ENCODE measurements around the gene GPATCH1. TPM values are rescaled to one million over a fixed set of nuclear protein-coding genes. Genes with fewer than 3 reads are reported as not detected.
"Not testable (repeated sequence)": the region's sequence is repeated elsewhere in the genome, so short reads cannot be mapped to it uniquely, and the experiment has no call there.

Gene GPATCH1
- total and polyA plus RNA-seq, 10 of the 15 experiments (the other 5 are each of a cell fraction or from before 2014, with no cell fraction given): 4.5 to 9.6 (median 7.2) TPM

GRCh38 chr19:33163481-33163880, 82.5 kb downstream of the GPATCH1 start (continued):
- TF ChIP-seq JUNB (IDR thresholded peaks at IDR 0.05) (no peak), NR2C1 (IDR thresholded peaks at IDR 0.05) (no peak), RB1 (IDR thresholded peaks at IDR 0.05; ENCODE audit: borderline replicate concordance) (no peak), FOXM1 (IDR thresholded peaks at IDR 0.05; ENCODE audit: low read depth, low read length) (no peak), EP300 (IDR thresholded peaks at IDR 0.05; ENCODE audit: borderline replicate concordance in 1 of 2, control insufficient read depth in 1 of 2, low read depth in 2 of 2, low read length in 2 of 2) (no peak), SMARCA5 (IDR thresholded peaks at IDR 0.05) (no peak), MLLT1 (IDR thresholded peaks at IDR 0.05) (no peak), ZNF687 (IDR thresholded peaks at IDR 0.05) (no peak)

GRCh38 chr19:33166037-33166436, 85.1 kb downstream of the GPATCH1 start:
- BruUV-seq (replicated peaks); SMC1A ChIA-PET (ENCODE audit: uncharacterized antibody, unreplicated experiment); H3K79me2 ChIP-seq (ENCODE audit: control insufficient read depth, insufficient read depth, low read length); H3K36me3 ChIP-seq (ENCODE audit: control insufficient read depth in 2 of 2, insufficient read depth in 2 of 2, low read length in 1 of 2); H4K20me1 ChIP-seq (ENCODE audit: control insufficient read depth, insufficient read depth); ATAC-seq; H3K27me3 ChIP-seq (replicated peaks in 1 of 2; ENCODE audit: control insufficient read depth in 2 of 2, insufficient read depth in 2 of 2, low read length in 1 of 2); H2AFZ ChIP-seq (ENCODE audit: control insufficient read depth, low read depth, low read length); H3K4me1 ChIP-seq (ENCODE audit: control insufficient read depth, insufficient read depth, low read length); H3K4me3 ChIP-seq; H3K9ac ChIP-seq (ENCODE audit: control insufficient read depth, insufficient read depth, low read length); H3K9me3 ChIP-seq (replicated peaks; ENCODE audit: control insufficient read depth, insufficient read depth, low read length); H3K27ac ChIP-seq (ENCODE audit: control insufficient read depth, insufficient read depth); in situ Hi-C loops (cut with MboI); intact Hi-C loops (cut with micrococcal nuclease; ENCODE audit: unreplicated experiment); FAIRE-seq; H3K4me2 ChIP-seq (ENCODE audit: control insufficient read depth, insufficient read depth); DNase-seq (ENCODE audit: low read depth, low spot score): not testable (repeated sequence)
- POLR2A ChIA-PET: interaction anchor here (0.6 kb wide), 1 partner anchor 858 kb away, joined by 4 read pairs; no protein-coding TSS in a partner anchor
- RAD21 ChIA-PET (ENCODE audit: unreplicated experiment): interaction anchor here (0.6 kb wide), 1 partner anchor 1277 kb away, joined by 3 read pairs; no protein-coding TSS in a partner anchor
- 63% methylated on average over 5 of the region's 6 CpGs for WGBS (ENCODE audit: insufficient coverage, insufficient replicate concordance, low lambda C conversion rate, missing lambda C conversion rate)
- CTCF ChIA-PET: interaction anchor here (0.6 to 2.6 kb wide), 4 partner anchors 11 to 27 kb away, joined by 3 to 8 read pairs (median 5); no protein-coding TSS in a partner anchor
